Measurements from ENCODE around the gene CDC42EP4. TPM values are rescaled to one million over a fixed set of nuclear protein-coding genes. Genes with fewer than 3 reads are reported as not detected.

The CDC42EP4 gene, protein sequence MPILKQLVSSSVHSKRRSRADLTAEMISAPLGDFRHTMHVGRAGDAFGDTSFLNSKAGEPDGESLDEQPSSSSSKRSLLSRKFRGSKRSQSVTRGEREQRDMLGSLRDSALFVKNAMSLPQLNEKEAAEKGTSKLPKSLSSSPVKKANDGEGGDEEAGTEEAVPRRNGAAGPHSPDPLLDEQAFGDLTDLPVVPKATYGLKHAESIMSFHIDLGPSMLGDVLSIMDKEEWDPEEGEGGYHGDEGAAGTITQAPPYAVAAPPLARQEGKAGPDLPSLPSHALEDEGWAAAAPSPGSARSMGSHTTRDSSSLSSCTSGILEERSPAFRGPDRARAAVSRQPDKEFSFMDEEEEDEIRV
- total RNA-seq = 4.6 TPM
- polyA plus RNA-seq = under 1 TPM in 2 of 4 donors, not detected in 2; 0.31 to 0.52 TPM

- Histone ChIP-seq H3K4me1 (ENCODE audit: control insufficient read depth, insufficient read depth, low read length, poor library complexity, severe bottlenecking) (peaks cover 24% of the 10 kb centered on the region), H3K4me3 (ENCODE audit: low read depth, low read length) (peak within 1 kb of the TSS; percentile 65), H3K27ac (ENCODE audit: insufficient read depth, low read length, poor library complexity, severe bottlenecking) (peak within 1 kb of the TSS; percentile 63), H3K27me3 (ENCODE audit: control insufficient read depth, insufficient read depth, low read length) (no peaks in the 10 kb centered on the region), H3K36me3 (ENCODE audit: control insufficient read depth, insufficient read depth, low read length) (no peaks in the 10 kb centered on the region), H3K9me3 (ENCODE audit: control insufficient read depth in 2 of 2, low read length in 2 of 2) (no peaks in the 10 kb centered on the region)
- H3K4me1 Mint-ChIP-seq = peaks cover 0 to 17% (median 7%) of the 10 kb centered on the region in 4 donors
- peaks cover 22% of the 10 kb centered on the region for H3K27me3 Mint-ChIP-seq
- no peaks in the 10 kb centered on the region for H3K36me3 Mint-ChIP-seq
- no peaks in the 10 kb centered on the region for H3K9me3 Mint-ChIP-seq
- DNase-seq (peak; percentile 75 to 85 (median 77)), ATAC-seq (ENCODE audit: low read depth in 2 of 2) (peak; percentile 88 to 89)
- peak within 1 kb of the TSS; percentile 81 to 89 (median 86) for H3K4me3 Mint-ChIP-seq
- H3K27ac Mint-ChIP-seq = peak within 1 kb of the TSS; percentile 20 to 49 (median 46)
These were observed at the start of gene CDC42EP4 for GRCh38 chr17:73311781-73312641. Gene CDC42EP4 (minus strand): TSS chr17:73312001. CDS start chr17:73286500, 25,501 bp downstream.

GRCh38 chr17:73360961-73361761 lies 49.4 kb upstream of the CDC42EP4 start:
- Histone ChIP-seq H3K27ac (ENCODE audit: insufficient read depth, low read length, poor library complexity, severe bottlenecking) (no peak overlapping the region), H3K36me3 (ENCODE audit: control insufficient read depth, insufficient read depth, low read length) (no peaks in the 10 kb centered on the region), H3K4me3 (ENCODE audit: low read depth, low read length) (no peak overlapping the region), H3K9me3 (ENCODE audit: control insufficient read depth in 2 of 2, low read length in 2 of 2) (no peaks in the 10 kb centered on the region), H3K27me3 (ENCODE audit: control insufficient read depth, insufficient read depth, low read length) (no peaks in the 10 kb centered on the region), H3K4me1 (ENCODE audit: control insufficient read depth, insufficient read depth, low read length, poor library complexity, severe bottlenecking) (no peaks in the 10 kb centered on the region)
- Mint-ChIP-seq H3K36me3 (no peaks in the 10 kb centered on the region), H3K27ac (no peak overlapping the region), H3K27me3 (no peaks in the 10 kb centered on the region), H3K9me3 (no peaks in the 10 kb centered on the region), H3K4me3 (no peak overlapping the region), H3K4me1 (no peaks in the 10 kb centered on the region)
- DNase-seq (no peak), ATAC-seq (ENCODE audit: low read depth in 2 of 2) (no peak)

DNA sequence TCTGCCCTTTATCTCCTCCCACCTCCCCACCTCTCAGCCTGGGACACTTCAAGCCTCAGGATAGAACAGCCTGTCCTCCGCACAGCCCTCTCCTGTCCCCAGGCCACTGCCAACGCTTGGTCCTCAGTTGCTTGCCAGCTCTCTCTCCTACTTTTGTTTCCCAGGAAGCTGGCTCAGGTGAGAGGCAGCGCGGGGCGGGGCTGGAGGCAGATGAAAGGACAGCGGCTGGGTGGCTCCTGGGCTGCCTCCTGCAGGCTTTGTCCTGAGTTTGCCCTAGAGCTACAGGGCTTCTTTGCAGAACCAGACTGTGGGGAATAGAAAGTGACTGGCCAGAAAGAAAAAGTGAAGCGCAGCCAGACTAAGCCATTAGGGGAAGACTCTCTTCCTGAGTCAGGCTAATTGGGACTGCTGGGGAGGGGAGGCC lies 48.2 kb upstream of the CDC42EP4 start:
- Mint-ChIP-seq H3K4me3 (no peak overlapping the region), H3K4me1 (no peaks in the 10 kb centered on the region), H3K27me3 (no peaks in the 10 kb centered on the region), H3K9me3 (no peaks in the 10 kb centered on the region), H3K27ac (peak overlapping the region in 1 of 3 donors; percentile 31), H3K36me3 (no peaks in the 10 kb centered on the region)
- H3K27ac ChIP-seq (ENCODE audit: insufficient read depth, low read length, poor library complexity, severe bottlenecking) = no peak overlapping the region
- DNase-seq (no peak), ATAC-seq (ENCODE audit: low read depth in 2 of 2) (no peak)
- H3K4me1 ChIP-seq (ENCODE audit: control insufficient read depth, insufficient read depth, low read length, poor library complexity, severe bottlenecking) = no peaks in the 10 kb centered on the region
- H3K9me3 ChIP-seq (ENCODE audit: control insufficient read depth in 2 of 2, low read length in 2 of 2) = no peaks in the 10 kb centered on the region
- no peaks in the 10 kb centered on the region for H3K36me3 ChIP-seq (ENCODE audit: control insufficient read depth, insufficient read depth, low read length)
- no peaks in the 10 kb centered on the region for H3K27me3 ChIP-seq (ENCODE audit: control insufficient read depth, insufficient read depth, low read length)
- no peak overlapping the region for H3K4me3 ChIP-seq (ENCODE audit: low read depth, low read length)

DNA sequence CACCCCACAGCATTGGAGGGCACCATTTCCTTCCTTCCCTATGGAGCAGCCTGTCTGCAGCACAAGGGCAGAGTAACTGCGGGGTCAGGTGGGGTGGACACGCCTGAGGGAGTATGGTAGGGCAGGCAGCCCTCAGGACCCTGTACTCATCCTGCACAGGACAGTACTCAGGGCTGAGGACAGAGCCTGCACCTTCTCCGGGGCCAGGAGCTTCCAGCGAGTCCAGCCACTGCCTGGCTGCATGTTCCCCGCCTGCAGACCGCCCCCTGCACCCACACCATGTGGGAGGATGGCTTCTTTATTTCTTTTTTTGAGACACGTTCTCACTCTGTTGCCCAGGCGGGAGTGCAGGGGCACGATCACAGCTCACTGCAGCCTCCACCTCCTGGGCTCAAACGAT lies 47.6 kb upstream of the CDC42EP4 start:
- Mint-ChIP-seq H3K27me3 (no peaks in the 10 kb centered on the region), H3K4me3 (no peak overlapping the region), H3K9me3 (no peaks in the 10 kb centered on the region), H3K4me1 (no peaks in the 10 kb centered on the region), H3K36me3 (no peaks in the 10 kb centered on the region), H3K27ac (no peak overlapping the region)
- ATAC-seq (ENCODE audit: low read depth in 2 of 2) = no peak
- Histone ChIP-seq H3K4me1 (ENCODE audit: control insufficient read depth, insufficient read depth, low read length, poor library complexity, severe bottlenecking) (no peaks in the 10 kb centered on the region), H3K4me3 (ENCODE audit: low read depth, low read length) (no peak overlapping the region), H3K36me3 (ENCODE audit: control insufficient read depth, insufficient read depth, low read length) (no peaks in the 10 kb centered on the region), H3K9me3 (ENCODE audit: control insufficient read depth in 2 of 2, low read length in 2 of 2) (no peaks in the 10 kb centered on the region), H3K27me3 (ENCODE audit: control insufficient read depth, insufficient read depth, low read length) (no peaks in the 10 kb centered on the region), H3K27ac (ENCODE audit: insufficient read depth, low read length, poor library complexity, severe bottlenecking) (no peak overlapping the region)
- no peak for DNase-seq

DNA sequence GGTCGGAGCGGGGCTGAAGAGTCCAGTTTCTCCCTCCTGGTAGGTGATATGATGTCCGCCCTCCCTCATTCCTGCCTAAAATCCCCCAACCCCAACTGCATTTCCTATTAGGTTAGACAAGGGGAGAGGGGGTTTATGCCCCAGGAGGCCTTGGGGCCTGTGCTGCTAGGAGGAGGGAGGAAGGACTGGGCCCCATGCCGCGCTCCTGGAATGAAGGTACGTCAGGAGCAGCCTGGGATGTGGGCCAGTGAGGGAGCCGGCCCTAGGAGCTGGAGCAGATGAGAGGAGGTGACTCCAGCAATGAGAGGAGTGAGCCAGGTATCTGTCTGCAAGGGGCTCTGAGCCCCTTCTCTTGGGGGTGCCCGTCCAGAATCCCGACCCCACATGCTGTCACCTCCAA lies 46.9 kb upstream of the CDC42EP4 start:
- H3K27ac Mint-ChIP-seq = no peak overlapping the region
- Histone ChIP-seq H3K4me3 (ENCODE audit: low read depth, low read length) (no peak overlapping the region), H3K27ac (ENCODE audit: insufficient read depth, low read length, poor library complexity, severe bottlenecking) (no peak overlapping the region), H3K9me3 (ENCODE audit: control insufficient read depth in 2 of 2, low read length in 2 of 2) (no peaks in the 10 kb centered on the region), H3K36me3 (ENCODE audit: control insufficient read depth, insufficient read depth, low read length) (no peaks in the 10 kb centered on the region), H3K4me1 (ENCODE audit: control insufficient read depth, insufficient read depth, low read length, poor library complexity, severe bottlenecking) (no peaks in the 10 kb centered on the region), H3K27me3 (ENCODE audit: control insufficient read depth, insufficient read depth, low read length) (no peaks in the 10 kb centered on the region)
- H3K4me3 Mint-ChIP-seq = no peak overlapping the region
- H3K36me3 Mint-ChIP-seq = no peaks in the 10 kb centered on the region
- H3K27me3 Mint-ChIP-seq = no peaks in the 10 kb centered on the region
- no peak for DNase-seq
- H3K9me3 Mint-ChIP-seq = no peaks in the 10 kb centered on the region
- no peaks in the 10 kb centered on the region for H3K4me1 Mint-ChIP-seq
- no peak for ATAC-seq (ENCODE audit: low read depth in 2 of 2)

- no peaks in the 10 kb centered on the region for H3K4me1 ChIP-seq (ENCODE audit: control insufficient read depth, insufficient read depth, low read length, poor library complexity, severe bottlenecking)
- ATAC-seq (ENCODE audit: low read depth in 2 of 2) (no peak), DNase-seq (no peak)
- no peak overlapping the region for H3K27ac ChIP-seq (ENCODE audit: insufficient read depth, low read length, poor library complexity, severe bottlenecking)
- Mint-ChIP-seq H3K36me3 (no peaks in the 10 kb centered on the region), H3K4me1 (no peaks in the 10 kb centered on the region), H3K4me3 (no peak overlapping the region), H3K9me3 (no peaks in the 10 kb centered on the region), H3K27ac (no peak overlapping the region), H3K27me3 (no peaks in the 10 kb centered on the region)
- no peaks in the 10 kb centered on the region for H3K9me3 ChIP-seq (ENCODE audit: control insufficient read depth in 2 of 2, low read length in 2 of 2)
- no peaks in the 10 kb centered on the region for H3K36me3 ChIP-seq (ENCODE audit: control insufficient read depth, insufficient read depth, low read length)
- no peaks in the 10 kb centered on the region for H3K27me3 ChIP-seq (ENCODE audit: control insufficient read depth, insufficient read depth, low read length)
- no peak overlapping the region for H3K4me3 ChIP-seq (ENCODE audit: low read depth, low read length)
These were observed 46.2 kb upstream of the CDC42EP4 start for GRCh38 chr17:73357981-73358380.

DNA sequence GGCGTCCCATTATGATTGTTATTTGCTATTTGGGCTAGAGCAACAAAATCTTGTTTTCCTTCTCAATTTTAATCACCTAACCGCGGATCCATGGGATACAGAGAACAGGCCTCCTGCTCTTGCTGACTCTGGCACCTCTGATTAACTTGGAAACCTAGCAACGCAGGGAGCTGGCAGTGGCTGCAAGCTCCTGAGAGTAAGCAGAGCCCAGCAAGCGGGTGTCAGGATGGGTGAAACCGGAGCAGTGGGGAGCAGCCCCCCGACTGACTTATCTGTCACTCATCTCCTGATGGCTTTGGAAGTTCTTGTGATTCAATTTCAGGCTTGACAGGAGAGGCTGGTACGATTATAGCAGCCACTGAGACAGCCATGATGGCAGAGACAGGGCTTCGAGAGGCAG lies 45.5 kb upstream of the CDC42EP4 start:
- H3K27me3 Mint-ChIP-seq = no peaks in the 10 kb centered on the region
- H3K27ac Mint-ChIP-seq = no peak overlapping the region
- Histone ChIP-seq H3K4me3 (ENCODE audit: low read depth, low read length) (no peak overlapping the region), H3K9me3 (ENCODE audit: control insufficient read depth in 2 of 2, low read length in 2 of 2) (no peaks in the 10 kb centered on the region), H3K4me1 (ENCODE audit: control insufficient read depth, insufficient read depth, low read length, poor library complexity, severe bottlenecking) (no peaks in the 10 kb centered on the region), H3K27ac (ENCODE audit: insufficient read depth, low read length, poor library complexity, severe bottlenecking) (no peak overlapping the region), H3K36me3 (ENCODE audit: control insufficient read depth, insufficient read depth, low read length) (no peaks in the 10 kb centered on the region), H3K27me3 (ENCODE audit: control insufficient read depth, insufficient read depth, low read length) (no peaks in the 10 kb centered on the region)
- H3K4me3 Mint-ChIP-seq = no peak overlapping the region
- no peaks in the 10 kb centered on the region for H3K9me3 Mint-ChIP-seq
- DNase-seq = no peak
- H3K4me1 Mint-ChIP-seq = no peaks in the 10 kb centered on the region
- H3K36me3 Mint-ChIP-seq = no peaks in the 10 kb centered on the region
- ATAC-seq (ENCODE audit: low read depth in 2 of 2) = no peak
